GM10266 (cell line): ENCODE measurements around the gene EIF2D.

Experiments used
- DNase-seq: peaks from one replicate; pipeline ENCODE4 v3.0.0; 2012; ENCODE audit errors: extremely low spot score
- CTCF ChIP-seq: IDR thresholded peaks from 2 replicates; pipeline ENCODE4 v1.5.1; 2012; ENCODE audit warnings: mild to moderate bottlenecking, low read depth; ENCODE audit not compliant: control insufficient read depth, insufficient read depth; ENCODE audit errors: missing control alignments

Gene EIF2D

GRCh38 chr1:206612129-206612876 lies at the start of gene EIF2D:
Gene EIF2D, minus strand, starts transcription at chr1:206612465. Its CDS starts 123 bp downstream, at chr1:206612342.
- peak; percentile 98 for DNase-seq
- peak; percentile 98 for TF ChIP-seq CTCF

GRCh38 chr1:206661161-206661820 lies 49.0 kb upstream of the EIF2D start:
- no peak for TF ChIP-seq CTCF
- no peak for DNase-seq

GRCh38 chr1:206660136-206660535 lies 47.9 kb upstream of the EIF2D start:
- DNase-seq = no peak
- no peak for TF ChIP-seq CTCF

GRCh38 chr1:206658981-206659273 lies 46.7 kb upstream of the EIF2D start:
- no peak for TF ChIP-seq CTCF

GRCh38 chr1:206658264-206658980 lies 46.2 kb upstream of the EIF2D start:
- DNase-seq = peak; percentile 70
- peak; percentile 89 for TF ChIP-seq CTCF

More at GRCh38 chr1:206658981-206659273, 46.7 kb upstream of the EIF2D start:
- no peak for DNase-seq

- DNase-seq = no peak
- TF ChIP-seq CTCF = no peak
Measured at GRCh38 chr1:206657751-206658150, 45.5 kb upstream of the EIF2D start.
